T47D (cell line): ENCODE results near the gene ELANE.
A peak's percentile ranks its signal among the peaks of the same experiment; 100 is the strongest.

Experiments used
- DNase-seq, 2 experiments: peaks; one replicate each; pipeline versions ENCODE4 v3.0.0 to v3.0.0-alpha.2; 2011 to 2012; ENCODE audit warnings: low read depth in 1 of 2, low spot score in 1 of 2
- JUND ChIP-seq: IDR thresholded peaks from 2 replicates; pipeline ENCODE4 v1.6.1; 2012; ENCODE audit warnings: low read depth
- in situ Hi-C: cut with HindIII; loops from 2 replicates; pipeline ENCODE4 v1.10.0; 2016; ENCODE audit warnings: low sequenced_read_pairs, low pct_unique_long_range_greater_than_20kb

ELANE gene

DNA sequence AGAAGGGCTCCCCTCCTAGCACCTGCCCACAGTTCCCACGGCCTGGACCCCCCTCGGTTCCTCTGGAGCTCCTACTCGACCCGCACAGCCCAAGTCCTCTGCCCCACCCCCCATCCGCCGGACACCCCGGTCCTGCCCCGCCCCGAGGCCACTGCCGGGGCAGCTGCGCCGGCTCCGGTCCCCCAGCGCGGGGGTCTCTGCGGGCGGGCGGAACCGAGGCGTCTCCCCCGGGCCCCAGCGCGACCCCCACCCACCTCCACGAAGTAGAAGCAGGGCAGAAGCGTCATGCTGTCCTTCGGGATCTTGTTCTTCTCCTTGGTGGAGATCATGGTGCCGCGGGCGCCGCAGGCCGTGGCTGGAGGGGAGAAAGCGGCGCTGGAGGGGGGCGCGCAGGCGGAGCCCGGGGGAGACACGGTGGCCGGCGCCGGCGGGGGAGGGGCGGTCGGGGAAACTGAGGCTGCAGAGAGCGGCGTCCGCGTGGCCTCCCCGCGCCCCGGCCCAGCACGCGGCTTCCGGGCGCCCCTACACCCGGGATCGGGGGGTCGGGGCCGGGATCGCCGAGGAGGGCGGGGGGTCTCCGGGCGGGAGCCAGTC lies 30.8 kb upstream of the ELANE start:
- in situ Hi-C loops, result no loop called here
- no peak for DNase-seq
- TF ChIP-seq JUND, result no peak

DNA sequence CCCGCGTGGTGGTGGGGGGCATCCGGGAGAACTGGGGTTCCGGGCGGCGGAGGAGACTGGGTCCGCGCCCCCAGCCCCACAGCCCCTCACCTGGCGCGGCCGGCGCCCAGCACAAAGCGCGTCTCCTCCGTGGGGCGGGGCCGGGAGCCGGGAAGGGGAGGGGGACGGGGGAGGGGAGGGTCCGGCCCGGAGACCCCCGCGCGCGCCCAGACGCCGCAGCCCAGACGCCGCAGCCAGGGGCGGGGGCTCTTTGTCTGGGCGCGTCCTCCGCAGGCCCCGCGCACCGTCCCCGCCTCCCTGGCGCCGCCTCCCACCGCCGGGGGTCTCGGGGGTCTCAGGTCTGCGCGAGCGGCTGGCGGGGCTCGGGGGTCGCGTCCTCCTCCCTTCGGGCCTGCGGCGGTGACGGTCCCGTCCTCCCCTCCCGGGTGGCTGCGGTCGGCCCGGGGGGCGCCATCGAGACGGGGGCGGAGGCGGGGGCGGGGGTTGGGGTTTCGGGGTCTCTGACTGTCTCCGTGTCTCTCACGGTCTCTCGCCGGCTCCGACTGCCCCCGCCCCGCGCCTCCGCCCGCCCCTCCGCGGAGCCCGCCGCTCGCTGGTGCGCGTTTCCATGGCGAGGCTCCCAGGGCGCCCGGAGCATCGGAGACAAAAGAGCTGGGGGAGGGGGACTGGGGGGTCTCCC lies 30.1 kb upstream of the ELANE start, which contains the start of gene PLPPR3:
PLPPR3 (minus strand) TSS at position 131 of the 679 bp plus-strand sequence. CDS start 396 bp downstream, outside the sequence.
- no peak for TF ChIP-seq JUND
- in situ Hi-C loops, result no loop called here
- no peak for DNase-seq

DNA sequence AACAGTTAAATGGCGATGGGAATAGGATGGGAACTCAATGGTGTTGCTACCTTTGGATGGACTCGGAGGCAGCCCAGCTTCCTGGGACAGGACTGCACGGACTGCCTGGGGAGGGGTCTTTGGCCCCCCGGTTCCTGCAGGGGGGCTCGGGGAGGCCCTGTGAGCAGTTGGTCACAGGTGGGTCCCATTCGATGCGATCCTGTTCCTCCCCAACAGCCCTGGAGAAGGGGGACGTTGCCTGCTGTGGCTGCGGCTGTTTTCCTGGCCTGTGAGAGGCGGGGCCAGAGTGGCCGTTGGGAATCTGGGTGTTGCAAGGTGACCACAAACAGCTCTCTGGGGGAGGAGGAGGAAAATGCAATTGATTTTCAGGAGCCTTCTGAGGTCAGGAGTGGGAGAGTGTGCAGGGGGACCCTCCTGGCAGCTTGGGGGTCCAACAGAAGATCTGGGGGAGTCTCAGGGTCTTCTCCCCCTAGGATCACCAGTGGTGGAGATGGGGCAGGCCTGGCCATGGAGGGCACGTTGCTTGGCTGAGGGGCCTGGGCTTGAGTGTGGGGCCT lies 28.5 kb upstream of the ELANE start:
- in situ Hi-C loops, result no loop called here
- TF ChIP-seq JUND, result no peak
- DNase-seq, result peak in 1 of 2 experiments; percentile 76

DNA sequence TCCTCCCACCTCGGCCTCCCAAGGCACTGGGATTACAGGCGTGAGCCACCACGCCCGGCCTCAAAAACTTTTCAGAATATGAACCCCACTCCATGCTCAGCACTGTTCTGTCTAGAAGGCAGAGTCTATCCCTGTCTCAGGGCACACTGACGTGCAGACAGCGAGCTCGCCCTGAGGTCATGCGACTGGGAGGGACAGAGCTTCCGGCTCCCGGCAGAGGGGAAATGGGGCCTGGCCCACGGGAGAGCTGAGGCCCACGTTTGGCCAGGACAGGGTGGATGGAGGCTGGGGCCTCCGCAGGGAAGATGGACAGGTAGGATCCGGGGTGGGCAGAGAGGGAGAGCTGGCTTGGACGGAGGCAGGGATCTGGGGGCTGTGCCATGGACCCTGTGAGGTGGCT lies 27.2 kb upstream of the ELANE start:
- no peak for DNase-seq
- in situ Hi-C loops, result no loop called here
- TF ChIP-seq JUND, result no peak

DNA sequence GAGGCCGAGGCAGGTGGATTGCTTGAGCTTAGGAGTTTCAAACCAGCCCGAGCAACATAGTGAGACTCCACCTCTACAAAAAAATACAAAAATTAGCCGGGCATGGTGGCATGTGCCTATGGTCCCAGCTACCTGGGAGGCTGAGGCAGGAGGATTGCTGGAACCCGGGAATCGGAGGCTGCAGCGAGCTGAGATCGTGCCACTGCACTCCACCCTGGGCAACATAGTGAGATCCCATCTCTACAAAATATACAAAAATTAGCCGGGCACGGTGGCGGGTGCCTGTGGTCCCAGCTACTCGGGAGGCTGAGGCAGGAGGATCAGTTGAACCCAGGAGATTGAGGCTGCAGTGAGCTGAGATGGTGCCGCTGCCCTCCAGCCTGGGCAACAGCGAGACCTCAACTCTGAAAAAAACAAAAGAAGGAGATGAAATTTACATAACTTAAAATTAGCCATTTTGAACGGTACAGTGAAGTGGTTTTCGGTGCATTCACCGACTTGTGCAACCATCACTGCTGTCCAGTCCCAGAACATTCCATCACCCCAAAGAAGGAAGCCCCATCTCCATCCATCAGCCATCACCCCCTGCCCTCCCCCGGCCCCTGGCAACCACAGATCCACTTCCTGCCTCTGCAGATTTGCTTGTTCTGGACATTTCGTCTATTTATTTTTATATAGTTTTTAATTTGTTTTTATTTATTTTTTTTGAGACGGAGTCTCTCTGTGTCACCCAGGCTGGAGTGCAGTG lies 26.0 kb upstream of the ELANE start:
- DNase-seq, result no peak
- no peak for TF ChIP-seq JUND
- in situ Hi-C loops, result no loop called here

DNA sequence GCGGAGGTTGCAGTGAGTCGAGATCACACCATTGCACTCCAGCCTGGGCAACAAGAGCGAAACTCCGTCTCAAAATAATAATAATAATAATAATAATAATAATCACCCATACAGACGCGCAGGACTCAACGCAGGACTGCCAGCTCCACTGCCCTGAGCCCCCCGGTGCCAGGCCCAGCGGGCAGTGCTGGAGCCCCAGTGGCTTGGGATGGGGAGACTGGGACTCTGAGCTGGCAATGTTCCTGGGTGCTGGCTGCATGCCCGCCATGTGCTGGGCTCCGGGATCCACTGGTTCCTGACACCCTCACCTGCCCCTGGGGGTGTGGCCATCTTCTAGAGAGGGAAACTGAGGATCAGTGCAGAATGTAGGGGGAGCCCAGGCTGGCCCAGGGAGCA lies 24.8 kb upstream of the ELANE start:
- no peak for DNase-seq
- in situ Hi-C loops, result no loop called here
- TF ChIP-seq JUND, result no peak

DNA sequence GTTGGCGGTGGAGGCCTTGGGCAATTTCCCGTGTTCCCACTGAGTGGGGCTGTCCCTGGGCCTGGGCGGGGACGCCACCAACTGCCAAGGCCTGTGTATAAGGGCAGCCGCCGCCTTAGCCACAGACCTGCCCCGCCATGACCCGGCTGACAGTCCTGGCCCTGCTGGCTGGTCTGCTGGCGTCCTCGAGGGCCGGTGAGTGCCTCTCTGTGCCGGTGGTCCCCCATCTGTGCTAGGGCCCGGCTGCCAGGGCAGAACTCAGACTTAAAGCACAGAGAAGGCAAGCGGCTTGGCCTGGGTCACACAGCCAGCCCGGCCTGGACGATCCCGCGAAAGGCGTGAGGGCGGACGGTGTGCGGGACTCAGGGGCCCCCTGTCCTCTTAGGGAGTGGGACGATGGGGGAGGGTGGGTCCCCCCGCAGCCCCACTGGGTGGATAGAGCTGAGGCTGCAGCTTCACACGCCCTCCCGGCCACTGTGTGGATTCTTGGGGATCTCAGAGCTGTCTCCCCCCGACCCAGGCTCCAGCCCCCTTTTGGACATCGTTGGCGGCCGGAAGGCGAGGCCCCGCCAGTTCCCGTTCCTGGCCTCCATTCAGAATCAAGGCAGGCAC lies 24.3 kb upstream of the ELANE start, which contains the start of gene AZU1:
AZU1 (plus strand) TSS at position 128 of the 612 bp plus-strand sequence; CDS start at position 138, 10 bp downstream.
- no peak for TF ChIP-seq JUND
- in situ Hi-C loops, result no loop called here
- DNase-seq, result no peak

DNA sequence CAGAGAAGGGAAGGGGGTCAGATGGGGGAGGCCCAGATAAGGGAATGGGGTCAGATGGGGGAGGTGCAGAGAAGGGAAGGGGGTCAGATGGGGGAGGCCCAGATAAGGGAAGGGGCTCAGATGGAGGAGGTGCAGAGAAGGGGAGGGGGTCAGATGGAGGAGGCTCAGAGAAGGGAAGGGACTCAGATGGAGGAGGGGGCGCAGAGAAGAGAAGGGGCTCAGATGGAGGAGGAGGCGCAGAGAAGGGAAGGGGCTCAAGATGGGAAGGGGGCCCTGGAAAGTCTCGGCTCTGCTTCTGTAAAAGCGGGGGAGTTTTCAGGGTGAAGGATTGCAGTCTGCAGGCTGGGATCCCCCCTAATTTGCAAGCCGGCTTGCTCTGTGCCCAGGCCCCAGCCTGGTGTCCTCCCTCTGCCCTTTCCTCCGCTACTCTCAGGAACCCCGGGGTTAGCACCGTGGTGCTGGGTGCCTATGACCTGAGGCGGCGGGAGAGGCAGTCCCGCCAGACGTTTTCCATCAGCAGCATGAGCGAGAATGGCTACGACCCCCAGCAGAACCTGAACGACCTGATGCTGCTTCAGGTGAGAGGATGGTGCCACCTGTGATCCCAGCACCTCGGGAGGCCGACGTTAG lies 22.9 kb upstream of the ELANE start:
- in situ Hi-C loops, result no loop called here

DNA sequence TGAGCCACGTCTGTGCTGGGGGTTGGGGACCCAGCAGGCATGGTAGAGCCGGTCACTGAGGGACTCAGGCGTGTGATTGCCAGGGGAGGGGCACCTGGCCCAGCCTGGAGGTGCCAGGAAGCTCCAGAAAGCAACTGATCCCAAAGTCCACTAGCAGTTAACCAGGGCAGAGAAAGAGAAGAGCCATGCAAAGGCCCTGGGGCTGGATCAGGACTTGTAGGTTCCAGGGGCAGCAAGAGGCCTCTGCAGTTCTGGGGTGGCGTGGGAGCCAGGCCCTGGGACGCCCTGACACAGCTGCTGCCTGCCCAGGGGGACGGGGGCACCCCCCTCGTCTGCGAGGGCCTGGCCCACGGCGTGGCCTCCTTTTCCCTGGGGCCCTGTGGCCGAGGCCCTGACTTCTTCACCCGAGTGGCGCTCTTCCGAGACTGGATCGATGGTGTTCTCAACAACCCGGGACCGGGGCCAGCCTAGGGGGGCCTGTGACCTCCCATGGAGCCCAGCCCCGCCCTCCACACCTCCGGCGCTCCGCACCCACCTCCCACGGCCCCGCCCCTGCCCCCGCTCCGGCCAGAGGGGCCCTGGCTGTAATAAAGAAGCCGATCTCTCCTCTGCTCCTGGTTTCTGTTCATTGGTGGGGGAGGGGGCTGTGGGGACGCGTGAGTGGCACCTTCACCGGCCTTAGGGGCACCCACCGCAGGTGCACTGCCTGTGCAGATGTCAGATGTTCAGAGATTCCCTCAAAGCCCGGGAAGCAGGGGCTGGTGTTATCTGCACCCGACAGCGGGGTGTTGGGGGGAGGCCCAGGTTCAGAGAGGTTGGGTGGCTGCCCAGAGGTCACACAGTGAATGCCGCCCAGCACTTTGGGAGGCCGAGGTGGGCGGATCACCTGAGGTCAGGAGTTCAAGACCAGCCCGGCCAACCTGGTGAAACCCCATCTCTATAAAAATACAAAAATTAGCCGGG lies 20.4 kb upstream of the ELANE start:
- in situ Hi-C loops, result no loop called here
- no peak for TF ChIP-seq JUND
- DNase-seq, result no peak

More for the DNA sequence above, 22.9 kb upstream of the ELANE start:
- DNase-seq, result no peak
- TF ChIP-seq JUND, result no peak

DNA sequence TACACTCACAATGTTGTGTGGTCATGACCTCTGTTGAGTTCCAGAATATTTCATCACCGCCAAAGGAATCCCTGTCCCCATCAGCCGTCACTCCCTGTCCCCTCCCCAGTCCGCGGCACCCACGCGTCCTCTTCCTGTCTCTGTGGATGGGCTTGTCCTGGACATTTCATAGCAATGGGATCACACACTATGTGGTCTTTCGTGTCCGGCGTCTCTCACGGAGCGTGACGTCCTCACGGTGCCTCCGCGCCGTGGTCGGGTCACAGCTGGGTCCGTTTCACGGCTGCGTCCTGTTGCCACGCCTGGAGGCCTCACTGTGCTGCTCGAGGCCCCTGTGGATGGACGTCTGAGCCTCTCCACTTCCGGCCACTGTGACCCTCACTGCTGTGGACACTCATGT lies 17.9 kb upstream of the ELANE start:
- TF ChIP-seq JUND, result no peak
- in situ Hi-C loops, result no loop called here
- DNase-seq, result no peak

DNA sequence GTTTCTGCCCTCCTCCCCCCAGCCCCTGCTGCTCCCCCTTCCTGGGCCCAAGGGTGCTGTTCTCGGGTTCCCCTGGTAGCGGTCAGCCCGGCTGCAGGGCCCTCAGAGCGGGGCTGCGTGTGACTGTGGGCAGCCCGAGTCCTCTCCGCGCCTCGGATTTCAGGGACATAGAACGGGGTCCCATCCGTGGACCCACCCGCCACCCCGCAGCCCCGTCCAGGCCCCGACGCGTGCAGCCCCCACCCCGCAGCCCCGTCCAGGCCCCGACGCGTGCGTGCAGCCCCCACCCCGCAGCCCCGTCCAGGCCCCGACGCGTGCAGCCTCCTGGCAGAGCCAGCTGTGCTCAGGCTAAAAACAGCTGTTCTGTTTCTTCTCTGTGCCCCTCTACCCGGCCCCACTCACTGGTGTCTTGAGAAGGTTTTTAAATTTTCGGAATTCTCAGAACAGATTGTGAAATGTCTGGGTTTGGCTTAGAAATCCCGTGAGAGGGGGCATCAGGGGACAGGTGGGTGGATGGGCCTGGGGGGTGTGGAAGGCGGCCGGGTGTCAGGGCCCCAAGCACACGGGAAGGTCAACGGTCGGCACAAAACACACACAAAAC lies 16.8 kb upstream of the ELANE start:
- in situ Hi-C loops, result no loop called here
- no peak for DNase-seq
- no peak for TF ChIP-seq JUND
